Endothelial cell of umbilical vein (primary cell): ENCODE data around the gene ENDOD1. TPM values are rescaled to one million over a fixed set of nuclear protein-coding genes. Genes with fewer than 3 reads are reported as not detected.

Experiments
- BruUV-seq: library from RNA; stranded (reverse); fragments of 400-500 nt; replicated peaks from 2 replicates; lab custom pipeline; 2021; lab: Mats Ljungman, UMichigan
- CTCF ChIA-PET: fragments of 300-600, 350-600 bp; sonication (Branson Sonifier 250); formaldehyde crosslinking; loops from one replicate; lab custom pipeline; 2021; ENCODE audit warnings: antibody characterized with exemption, inconsistent platforms; lab: Charles Lee
- POLR2A ChIA-PET: fragments of 300-600, 350-600 bp; sonication (Branson Sonifier 250); formaldehyde crosslinking; loops from one replicate; lab custom pipeline; 2021; ENCODE audit warnings: antibody characterized with exemption, inconsistent platforms; lab: Charles Lee
- DNase-seq: peaks from one replicate; pipeline ENCODE4 v3.0.0-alpha.2; 2011; ENCODE audit warnings: low read depth, low spot score
- FAIRE-seq: peaks from 2 replicates; lab custom pipeline; 2011; peaks lifted over from hg19 to GRCh38; lab: Jason Lieb, UNC
- H2AFZ ChIP-seq: 2 replicates; pipeline ENCODE4 v1.6.0; 2012; ENCODE audit warnings: low read depth, low read length, control low read depth, inconsistent platforms
- H3K27ac ChIP-seq: 2 replicates; pipeline ENCODE4 v1.5.1; 2011; ENCODE audit warnings: low read depth, mild to moderate bottlenecking, control low read depth, low read length, moderate library complexity; ENCODE audit not compliant: insufficient read depth
- H3K27me3 ChIP-seq, 2 experiments: 2 replicates each; pipeline versions ENCODE4 v1.6.0 to v1.6.1; 2011; ENCODE audit warnings: low read length in 2 of 2, mixed read lengths in 1 of 2; ENCODE audit not compliant: control insufficient read depth in 2 of 2, insufficient read depth in 2 of 2
- H3K36me3 ChIP-seq, 2 experiments: 2 replicates in 1 of 2; 3 replicates in 1 of 2; pipeline ENCODE4 v1.5.1; 2011; ENCODE audit warnings: low read length in 2 of 2, mild to moderate bottlenecking in 1 of 2, moderate library complexity in 1 of 2; ENCODE audit not compliant: control insufficient read depth in 2 of 2, insufficient read depth in 2 of 2; ENCODE audit errors: extremely low read depth in 1 of 2
- H3K4me1 ChIP-seq: 3 replicates; pipeline ENCODE4 v1.5.1; 2011; ENCODE audit warnings: mild to moderate bottlenecking, low read length; ENCODE audit not compliant: control insufficient read depth, insufficient read depth; ENCODE audit errors: extremely low read depth
- H3K4me2 ChIP-seq: 2 replicates; pipeline ENCODE4 v1.6.1; 2011; ENCODE audit warnings: low read length, control low read depth, mixed read lengths; ENCODE audit not compliant: insufficient read depth
- H3K4me3 ChIP-seq, 3 experiments: fragments of 200-600 bp in 1 of 3; sonication (generic), shearing (Covaris generic) in 1 of 3; replicated peaks in 1 of 3; 2 replicates each; pipeline ENCODE4 v1.5.1; 2011 to 2016; ENCODE audit warnings: control low read depth in 3 of 3, low read length in 3 of 3, mild to moderate bottlenecking in 2 of 3, inconsistent platforms in 1 of 3, low read depth in 1 of 3, moderate library complexity in 1 of 3; ENCODE audit not compliant: insufficient read depth in 1 of 3
- H3K79me2 ChIP-seq: 2 replicates; pipeline ENCODE4 v1.6.0; 2012; ENCODE audit warnings: low read length, inconsistent platforms; ENCODE audit not compliant: control insufficient read depth, insufficient read depth
- H3K9ac ChIP-seq: replicated peaks from 2 replicates; pipeline ENCODE3; 2011; ENCODE audit warnings: low read length, control low read depth; ENCODE audit not compliant: insufficient read depth; ENCODE audit errors: extremely low read depth
- H3K9me1 ChIP-seq: replicated peaks from 3 replicates; pipeline ENCODE4 v1.6.0; 2011; ENCODE audit warnings: mild to moderate bottlenecking, low read length; ENCODE audit not compliant: control insufficient read depth, insufficient read depth; ENCODE audit errors: extremely low read depth
- H3K9me3 ChIP-seq: replicated peaks from 2 replicates; pipeline ENCODE4 v1.5.1; 2012; ENCODE audit warnings: low read length, inconsistent platforms; ENCODE audit not compliant: control insufficient read depth, insufficient read depth
- H4K20me1 ChIP-seq: replicated peaks from 2 replicates; pipeline ENCODE3; 2011; ENCODE audit warnings: mild to moderate bottlenecking, low read length; ENCODE audit not compliant: control insufficient read depth, insufficient read depth; ENCODE audit errors: extremely low read depth
- EZH2 ChIP-seq: IDR thresholded peaks from 2 replicates; pipeline ENCODE4 v1.6.1; 2012; ENCODE audit warnings: borderline replicate concordance, low read depth, mild to moderate bottlenecking, moderate library complexity, low read length, inconsistent platforms; ENCODE audit not compliant: severe bottlenecking
- GATA2 ChIP-seq: IDR thresholded peaks from 2 replicates; pipeline ENCODE4 v1.7.0; 2011; ENCODE audit warnings: low read depth, mild to moderate bottlenecking, moderate library complexity, mixed read lengths, low read length; ENCODE audit not compliant: insufficient read length, insufficient read depth
- JUN ChIP-seq: IDR thresholded peaks from 2 replicates; pipeline ENCODE4 v1.6.1; 2011; ENCODE audit warnings: borderline replicate concordance, low read depth; ENCODE audit not compliant: insufficient read length, insufficient read depth
- POLR2AphosphoS5 ChIP-seq: IDR thresholded peaks from 2 replicates; pipeline ENCODE4 v1.6.1; 2012; ENCODE audit warnings: low read depth, mild to moderate bottlenecking, control low read depth, low read length, moderate library complexity; ENCODE audit not compliant: insufficient read depth
- dilution Hi-C: fragments of 300-500 bp; cut with MboI; formaldehyde crosslinking; loops from one replicate; pipeline ENCODE4 v1.15.0; 2019; ENCODE audit warnings: low sequenced_read_pairs; ENCODE audit not compliant: extremely low pct_ligation_motif_present
- intact Hi-C: fragments of 100-400 bp; cut with micrococcal nuclease; formaldehyde crosslinking; loops from one replicate; pipeline ENCODE4 v1.10.0; 2022
- polyA plus RNA-seq, 4 experiments: library from polyadenylated mRNA; depleted of rRNA in 3 of 4; stranded (reverse) in 3 of 4; unstranded in 1 of 4; fragments of >200 nt; gene quantifications; 2 replicates each; pipeline versions ENCODE4 v1.2.1 to v1.2.3, GENCODE V29; 2011 to 2012; ENCODE audit warnings: missing spikeins in 1 of 4
- total RNA-seq: library from RNA; stranded (reverse); gene quantifications from 2 replicates; pipeline ENCODE4 v1.2.3, GENCODE V29; 2021

ENDOD1 gene
- total and polyA plus RNA-seq, 2 donors (not counting 3 experiments of a cell fraction or from before 2014, with no cell fraction given) = 10.5 to 20.5 TPM

- Histone ChIP-seq H3K27me3 (no peaks in the 10 kb centered on the region), H3K79me2 (no peaks in the 10 kb centered on the region), H3K9me3 (no peaks in the 10 kb centered on the region), H4K20me1 (no peaks in the 10 kb centered on the region), H2AFZ (no peak overlapping the region), H3K27ac (no peak overlapping the region), H3K9ac (no peak overlapping the region), H3K4me1 (no peaks in the 10 kb centered on the region), H3K4me2 (no peak overlapping the region), H3K4me3 (no peak overlapping the region), H3K9me1 (no peaks in the 10 kb centered on the region), H3K36me3 (no peaks in the 10 kb centered on the region)
- no TSS peak for BruUV-seq
- dilution Hi-C loops (no loop called here), intact Hi-C loops (no loop called here)
- FAIRE-seq (no peak), DNase-seq (no peak)
- TF ChIP-seq GATA2 = no peak
- TF ChIP-seq JUN = no peak
- TF ChIP-seq POLR2AphosphoS5 = no peak
- CTCF ChIA-PET = no interaction called here
- POLR2A ChIA-PET = no interaction called here
These were observed 26.0 kb downstream of the ENDOD1 start for GRCh38 chr11:95115597-95115996.

GRCh38 chr11:95119361-95120060, 29.9 kb downstream of the ENDOD1 start:
- no peak overlapping the region for H2AFZ ChIP-seq
- H3K27me3 ChIP-seq = no peaks in the 10 kb centered on the region
- intact Hi-C loops = no loop called here
- no peak for TF ChIP-seq EZH2
- no peak overlapping the region for H3K4me2 ChIP-seq
- no peaks in the 10 kb centered on the region for H3K9me3 ChIP-seq
- no peaks in the 10 kb centered on the region for H3K9me1 ChIP-seq
- H3K27ac ChIP-seq = no peak overlapping the region
- no peaks in the 10 kb centered on the region for H3K79me2 ChIP-seq
- H3K4me3 ChIP-seq = no peak overlapping the region
- no peak for DNase-seq
- ChIA-PET POLR2A (no interaction called here), CTCF (interaction anchor here (1.0 to 2.2 kb wide), 3 partner anchors 26 to 35 kb away, joined by 3 to 7 read pairs (median 4); no protein-coding TSS in a partner anchor)
- no peak for FAIRE-seq
- no TSS peak for BruUV-seq
- H3K4me1 ChIP-seq = no peaks in the 10 kb centered on the region
- no peak overlapping the region for H3K9ac ChIP-seq
- H4K20me1 ChIP-seq = no peaks in the 10 kb centered on the region
- dilution Hi-C loops = no loop called here
- no peaks in the 10 kb centered on the region for H3K36me3 ChIP-seq
